K562 (cell line): Measurements from ENCODE around the gene TULP3. TPM values are rescaled to one million over a fixed set of nuclear protein-coding genes. Genes with fewer than 3 reads are reported as not detected.
A peak's percentile ranks its signal among the peaks of the same experiment; 100 is the strongest.

ENCODE experiments used
- CBX8 ChIP-seq: fragments of 200-600 bp; sonication (generic); IDR thresholded peaks from 2 replicates; pipeline ENCODE4 v1.6.1; 2012; ENCODE audit warnings: borderline replicate concordance, mixed run types, low read depth, mild to moderate bottlenecking, moderate library complexity, mixed read lengths, low read length, control low read depth, inconsistent platforms; ENCODE audit not compliant: poor library complexity, severe bottlenecking; ENCODE audit errors: extremely low read depth
- EP400 ChIP-seq: fragments of 450-650 bp; IDR thresholded peaks from 2 replicates; pipeline ENCODE4 v1.6.1; 2017; ENCODE audit warnings: antibody characterized with exemption, mild to moderate bottlenecking, moderate library complexity
- HCFC1 ChIP-seq: IDR thresholded peaks from 2 replicates; pipeline ENCODE4 v1.6.1; 2012; ENCODE audit warnings: low read depth, low read length, improper control_type of control experiment
- MIER1 ChIP-seq: fragments of 450-650 bp; IDR thresholded peaks from 2 replicates; pipeline ENCODE4 v1.6.1; 2016; ENCODE audit warnings: antibody characterized with exemption, mild to moderate bottlenecking, low read depth
- RBBP5 ChIP-seq: fragments of 200-600 bp; sonication (generic); IDR thresholded peaks from 2 replicates; pipeline ENCODE4 v1.6.1; 2012; ENCODE audit warnings: borderline replicate concordance, mild to moderate bottlenecking, low read length, control low read depth, inconsistent platforms; ENCODE audit not compliant: insufficient read depth, poor library complexity, severe bottlenecking
- RBM14 ChIP-seq: fragments of 200-400 bp; formaldehyde crosslinking; IDR thresholded peaks from 2 replicates; pipeline ENCODE4 v1.6.1; 2018; ENCODE audit warnings: low read depth, mild to moderate bottlenecking, low read length, moderate library complexity, borderline replicate concordance; ENCODE audit not compliant: insufficient read depth
- RBM39 ChIP-seq: fragments of 200-400 bp; formaldehyde crosslinking; optimal IDR thresholded peaks from 2 replicates; pipeline ENCODE3; 2018; ENCODE audit warnings: low read depth, low read length
- RFX1 ChIP-seq: fragments of 450-650 bp; IDR thresholded peaks from 2 replicates; pipeline ENCODE4 v1.6.1; 2016; ENCODE audit warnings: mild to moderate bottlenecking, moderate library complexity
- SIN3A ChIP-seq, 2 experiments: fragments of 150-350 bp in 1 of 2; IDR thresholded peaks; 2 replicates each; pipeline ENCODE4 v1.6.1; 2011 to 2016; ENCODE audit warnings: borderline replicate concordance in 2 of 2, low read depth in 2 of 2, low read length in 2 of 2, mild to moderate bottlenecking in 2 of 2, moderate library complexity in 2 of 2; ENCODE audit not compliant: control insufficient read depth in 1 of 2
- SMARCA4 ChIP-seq: fragments of 450-650 bp; IDR thresholded peaks from 2 replicates; pipeline ENCODE4 v1.6.1; 2016
- SNIP1 ChIP-seq: fragments of 450-650 bp; IDR thresholded peaks from 2 replicates; pipeline ENCODE4 v1.7.1; 2017; ENCODE audit warnings: low read depth, mild to moderate bottlenecking
- TCF15 ChIP-seq: fragments of 250-450 bp; sonication (Bioruptor Pico); IDR thresholded peaks from 2 replicates; pipeline ENCODE4 v1.8.0; 2022; ENCODE audit warnings: moderate library complexity, mild to moderate bottlenecking, inconsistent platforms
- TFE3 ChIP-seq: fragments of 450-650 bp; formaldehyde crosslinking; IDR thresholded peaks from 2 replicates; pipeline ENCODE4 v1.4.0; 2020; ENCODE audit warnings: mild to moderate bottlenecking, mixed read lengths
- ZBTB17 ChIP-seq: fragments of 450-650 bp; formaldehyde crosslinking; IDR thresholded peaks from 2 replicates; pipeline ENCODE4 v1.4.0; 2020; ENCODE audit warnings: mild to moderate bottlenecking
- ZNF23 ChIP-seq: fragments of 250-450 bp; sonication (Bioruptor Pico); IDR thresholded peaks from 2 replicates; pipeline ENCODE4 v1.4.0; 2020; ENCODE audit warnings: mild to moderate bottlenecking
- ZNF449 ChIP-seq: fragments of 250-450 bp; sonication (Bioruptor Pico); IDR thresholded peaks from 2 replicates; pipeline ENCODE4 v1.8.0; 2022; ENCODE audit warnings: moderate library complexity, mild to moderate bottlenecking, inconsistent platforms
- polyA plus RNA-seq, 8 experiments: library from polyadenylated mRNA; depleted of rRNA in 4 of 8; stranded (reverse) in 5 of 8; unstranded in 3 of 8; fragments of >200 nt; fragmentation: Nextera tagmentation in 2 of 8; fragmentation: Illumina TruSeq in 1 of 8; extraction: Ambion mirVana in 2 of 8; extraction: Trizol in 1 of 8; gene quantifications; 2 replicates each; pipeline versions ENCODE4 v1.2.1 to v1.2.3, GENCODE V29; 2011 to 2014; ENCODE audit warnings: inconsistent platforms in 1 of 8, missing spikeins in 1 of 8
- total RNA-seq, 7 experiments: library from RNA; depleted of rRNA in 6 of 7; stranded (reverse); fragments of >200 nt in 6 of 7; fragmentation: Illumina TruSeq in 2 of 7; extraction: Trizol in 2 of 7; gene quantifications; 2 replicates each; pipeline versions ENCODE4 v1.2.1 to v1.2.3, GENCODE V29; 2011 to 2021; ENCODE audit warnings: low replicate concordance in 1 of 7
- TF ChIP-seq, protein P1 (sequence below): fragments of 150-350 bp; conservative IDR thresholded peaks from 2 replicates; pipeline ENCODE4 v1.6.1; 2014; ENCODE audit warnings: low read length
- TF ChIP-seq, protein P2 (sequence below), 3 experiments: fragments of 200-800 bp in 1 of 3; sonication (Bioruptor generic) in 1 of 3; sonication (generic) in 1 of 3; formaldehyde crosslinking in 1 of 3; IDR thresholded peaks; 2 replicates each; pipeline versions ENCODE4 v1.6.1 to v1.8.0; 2016 to 2022; ENCODE audit warnings: mild to moderate bottlenecking in 2 of 3, missing compliant biosample characterization in 2 of 3, missing genetic modification characterization in 2 of 3, missing genetic modification reagents in 1 of 3

The TULP3 gene
- total and polyA plus RNA-seq, 9 of the 15 experiments (the other 6 are each of a cell fraction or from before 2014, with no cell fraction given): 3.6 to 13.3 (median 7.3) TPM

DNA sequence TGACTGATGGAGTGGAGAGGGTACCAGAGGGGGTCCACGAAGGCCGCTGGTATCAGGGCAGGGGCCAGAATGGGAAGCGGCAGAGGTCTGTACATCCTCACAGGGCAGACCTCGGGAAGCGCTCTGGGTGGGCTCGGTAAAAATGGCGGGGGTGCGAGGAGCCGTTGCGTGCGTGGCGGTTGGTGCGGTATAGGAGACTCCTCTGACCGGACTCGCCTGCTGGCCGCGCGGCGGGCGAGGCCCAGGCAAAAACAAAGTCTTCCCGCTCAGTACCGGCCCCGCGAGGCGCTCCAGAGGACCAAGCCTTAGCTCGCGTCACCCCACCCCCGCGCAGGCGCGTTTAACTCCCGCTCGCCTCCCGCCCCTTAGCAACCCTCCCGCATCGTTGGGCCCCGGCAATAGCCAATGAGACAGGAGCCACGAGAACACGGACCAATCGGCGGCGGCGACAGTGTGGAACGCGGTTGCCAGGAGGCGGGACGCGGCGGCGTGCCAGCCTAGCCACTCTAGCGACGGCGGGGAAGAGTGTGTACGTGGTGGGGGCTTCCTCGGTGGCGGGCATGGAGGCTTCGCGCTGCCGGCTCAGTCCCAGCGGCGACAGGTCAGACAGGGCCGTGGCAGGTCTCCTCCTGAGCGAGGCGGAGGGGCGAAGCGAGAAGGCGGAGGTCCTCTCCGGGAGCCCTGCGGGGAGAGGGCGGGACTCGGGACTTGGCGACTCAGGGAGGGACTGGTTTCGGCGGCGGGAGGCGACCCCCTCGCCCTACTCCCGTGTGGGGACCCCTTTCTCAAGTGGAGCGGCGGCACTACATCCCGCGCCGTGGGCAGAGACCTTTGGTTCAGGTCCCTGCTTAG, at the start of gene TULP3 (continued):
- TF ChIP-seq, protein P1, sequence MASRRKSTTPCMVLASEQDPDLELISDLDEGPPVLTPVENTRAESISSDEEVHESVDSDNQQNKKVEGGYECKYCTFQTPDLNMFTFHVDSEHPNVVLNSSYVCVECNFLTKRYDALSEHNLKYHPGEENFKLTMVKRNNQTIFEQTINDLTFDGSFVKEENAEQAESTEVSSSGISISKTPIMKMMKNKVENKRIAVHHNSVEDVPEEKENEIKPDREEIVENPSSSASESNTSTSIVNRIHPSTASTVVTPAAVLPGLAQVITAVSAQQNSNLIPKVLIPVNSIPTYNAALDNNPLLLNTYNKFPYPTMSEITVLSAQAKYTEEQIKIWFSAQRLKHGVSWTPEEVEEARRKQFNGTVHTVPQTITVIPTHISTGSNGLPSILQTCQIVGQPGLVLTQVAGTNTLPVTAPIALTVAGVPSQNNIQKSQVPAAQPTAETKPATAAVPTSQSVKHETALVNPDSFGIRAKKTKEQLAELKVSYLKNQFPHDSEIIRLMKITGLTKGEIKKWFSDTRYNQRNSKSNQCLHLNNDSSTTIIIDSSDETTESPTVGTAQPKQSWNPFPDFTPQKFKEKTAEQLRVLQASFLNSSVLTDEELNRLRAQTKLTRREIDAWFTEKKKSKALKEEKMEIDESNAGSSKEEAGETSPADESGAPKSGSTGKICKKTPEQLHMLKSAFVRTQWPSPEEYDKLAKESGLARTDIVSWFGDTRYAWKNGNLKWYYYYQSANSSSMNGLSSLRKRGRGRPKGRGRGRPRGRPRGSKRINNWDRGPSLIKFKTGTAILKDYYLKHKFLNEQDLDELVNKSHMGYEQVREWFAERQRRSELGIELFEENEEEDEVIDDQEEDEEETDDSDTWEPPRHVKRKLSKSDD: no peak
- TF ChIP-seq SNIP1 (no peak), ZNF449 (no peak), TFE3 (CRISPR knock-in tag) (no peak), SIN3A (IDR thresholded peaks at IDR 0.05; ENCODE audit: borderline replicate concordance in 2 of 2, control insufficient read depth in 1 of 2, low read depth in 2 of 2, low read length in 2 of 2) (peak; percentile 50 to 55; a peak in 1 of 4 replicates), RBBP5 (no peak), RBM14 (no peak), HCFC1 (no peak), CBX8 (no peak), EP400 (peak; percentile 64; the same call in 1 of the 2 replicates), ZNF23 (CRISPR knock-in tag) (no peak), SMARCA4 (no peak), TCF15 (CRISPR knock-in tag) (no peak), RBM39 (no peak), MIER1 (no peak), RFX1 (peak; percentile 97), ZBTB17 (no peak)
- TF ChIP-seq, protein P2, sequence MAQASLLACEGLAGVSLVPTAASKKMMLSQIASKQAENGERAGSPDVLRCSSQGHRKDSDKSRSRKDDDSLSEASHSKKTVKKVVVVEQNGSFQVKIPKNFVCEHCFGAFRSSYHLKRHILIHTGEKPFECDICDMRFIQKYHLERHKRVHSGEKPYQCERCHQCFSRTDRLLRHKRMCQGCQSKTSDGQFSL (CRISPR knock-in tag; IDR thresholded peaks at IDR 0.05): no peak
- TF ChIP-seq, protein P2 (tag; IDR thresholded peaks at IDR 0.05): no peak
